C4-2B (cell line): Measurements from ENCODE around the gene MAP3K7CL.

Source experiments
- H3K27ac ChIP-seq: fragments of 450-650 bp; 2 replicates; pipeline ENCODE4 v1.5.1; 2017
- CTCF ChIP-seq: fragments of 450-650 bp; conservative IDR thresholded peaks from 2 replicates; pipeline ENCODE4 v1.5.1; 2017; ENCODE audit warnings: mild to moderate bottlenecking
- ZFX ChIP-seq: fragments of 450-650 bp; IDR thresholded peaks from 2 replicates; pipeline ENCODE4 v1.6.1; 2017

The MAP3K7CL gene

GRCh38 chr21:29148530-29148929 is 18.1 kb downstream of the MAP3K7CL start:
- TF ChIP-seq ZFX = no peak
- no peak for TF ChIP-seq CTCF
- no peak overlapping the region for H3K27ac ChIP-seq

GRCh38 chr21:29149808-29150425 is 19.5 kb downstream of the MAP3K7CL start:
- TF ChIP-seq ZFX (no peak), CTCF (no peak)
- peak overlapping the region; percentile 48 for H3K27ac ChIP-seq

- H3K27ac ChIP-seq = no peak overlapping the region
- no peak for TF ChIP-seq CTCF
- TF ChIP-seq ZFX = no peak
Measured at GRCh38 chr21:29151931-29152330, 21.5 kb downstream of the MAP3K7CL start.

- no peak for TF ChIP-seq ZFX
- TF ChIP-seq CTCF = no peak
Measured at GRCh38 chr21:29152916-29153315, 22.5 kb downstream of the MAP3K7CL start.

GRCh38 chr21:29154270-29154669 is 23.8 kb downstream of the MAP3K7CL start:
- H3K27ac ChIP-seq = no peak overlapping the region
- no peak for TF ChIP-seq ZFX

More at GRCh38 chr21:29152916-29153315, 22.5 kb downstream of the MAP3K7CL start:
- H3K27ac ChIP-seq = no peak overlapping the region

- H3K27ac ChIP-seq = no peak overlapping the region
- TF ChIP-seq CTCF = no peak
- TF ChIP-seq ZFX = no peak
Measured at GRCh38 chr21:29155118-29155932, 24.9 kb downstream of the MAP3K7CL start.

GRCh38 chr21:29155933-29156260 is 25.5 kb downstream of the MAP3K7CL start:
- no peak overlapping the region for H3K27ac ChIP-seq
- no peak for TF ChIP-seq ZFX
- no peak for TF ChIP-seq CTCF

- H3K27ac ChIP-seq = no peak overlapping the region
- TF ChIP-seq CTCF (no peak), ZFX (no peak)
Measured at GRCh38 chr21:29157080-29157479, 26.6 kb downstream of the MAP3K7CL start.
